ENCODE results near the gene GATC.

The GATC gene

GRCh38 chr12:120421701-120422100, 24.5 kb upstream of the GATC start:
- Histone ChIP-seq H3K27ac (ENCODE audit: poor library complexity, severe bottlenecking) (no peak overlapping the region), H3K4me1 (ENCODE audit: insufficient read depth, poor library complexity, severe bottlenecking) (no peaks in the 10 kb centered on the region), H3K36me3 (ENCODE audit: low read depth) (no peaks in the 10 kb centered on the region), H3K27me3 (ENCODE audit: insufficient read depth, poor library complexity, severe bottlenecking) (no peaks in the 10 kb centered on the region), H3K9me3 (ENCODE audit: severe bottlenecking) (no peaks in the 10 kb centered on the region), H3K4me3 (ENCODE audit: severe bottlenecking) (no peak overlapping the region)
- ATAC-seq (ENCODE audit: low read depth): no peak
- no peak for TF ChIP-seq CTCF (IDR thresholded peaks at IDR 0.05; ENCODE audit: poor library complexity, severe bottlenecking)
- no peak for DNase-seq (ENCODE audit: low spot score)

DNA sequence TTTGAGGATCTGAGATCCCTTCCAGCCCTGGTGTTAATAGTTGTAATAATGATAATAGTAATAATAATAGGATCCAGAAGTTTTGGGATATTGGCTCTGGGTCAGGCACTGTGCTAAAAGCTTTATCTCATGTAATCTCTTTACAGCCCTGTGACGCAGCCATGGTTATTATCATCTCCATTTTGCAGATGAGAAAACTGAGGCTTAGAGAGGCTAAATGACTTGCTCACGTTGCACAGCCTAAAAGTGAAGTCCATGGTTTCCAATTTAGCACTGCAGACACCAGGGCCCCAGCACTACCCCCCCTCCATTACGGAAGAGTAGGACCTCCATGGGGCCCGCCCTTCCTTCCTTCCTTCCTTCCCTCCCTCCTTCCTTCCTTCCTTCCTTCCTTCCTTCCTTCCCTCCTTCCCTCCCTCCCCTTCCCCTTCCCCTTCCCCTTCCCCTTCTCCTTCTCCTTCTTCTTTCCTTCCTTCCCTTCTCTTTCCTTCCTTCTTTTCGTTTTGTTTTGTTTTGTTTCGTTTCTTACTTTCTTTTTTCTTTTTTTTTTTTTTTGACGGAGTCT, 23.3 kb upstream of the GATC start:
- no peak overlapping the region for H3K4me3 ChIP-seq (ENCODE audit: severe bottlenecking)
- no peaks in the 10 kb centered on the region for H3K4me1 ChIP-seq (ENCODE audit: insufficient read depth, poor library complexity, severe bottlenecking)
- no peak for TF ChIP-seq CTCF (IDR thresholded peaks at IDR 0.05; ENCODE audit: poor library complexity, severe bottlenecking)
- H3K27me3 ChIP-seq (ENCODE audit: insufficient read depth, poor library complexity, severe bottlenecking): no peaks in the 10 kb centered on the region
- no peak for ATAC-seq (ENCODE audit: low read depth)
- no peak for DNase-seq (ENCODE audit: low spot score)
- H3K36me3 ChIP-seq (ENCODE audit: low read depth): no peaks in the 10 kb centered on the region
- no peak overlapping the region for H3K27ac ChIP-seq (ENCODE audit: poor library complexity, severe bottlenecking)
- H3K9me3 ChIP-seq (ENCODE audit: severe bottlenecking): no peaks in the 10 kb centered on the region

DNA sequence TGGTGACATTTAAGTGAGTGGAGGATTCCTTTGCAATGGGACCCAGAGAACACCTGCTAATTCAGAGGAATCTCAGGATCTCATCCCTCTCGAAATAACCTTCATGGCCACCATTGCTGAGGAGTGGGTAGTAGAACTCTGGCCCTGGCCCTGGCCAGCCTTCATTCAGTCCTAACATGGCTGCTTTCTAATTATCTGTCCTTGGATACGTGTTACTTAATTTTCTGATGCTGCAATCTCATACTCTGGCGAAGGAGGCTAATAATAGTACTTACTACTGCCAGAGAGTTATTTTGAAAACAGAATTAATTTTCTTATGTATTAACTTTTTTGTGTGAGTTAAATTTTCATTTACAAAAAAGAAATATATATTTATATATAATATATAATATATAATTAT, 20.4 kb upstream of the GATC start:
- no peak for ATAC-seq (ENCODE audit: low read depth)
- no peak overlapping the region for H3K4me3 ChIP-seq (ENCODE audit: severe bottlenecking)
- H3K9me3 ChIP-seq (ENCODE audit: severe bottlenecking): no peaks in the 10 kb centered on the region
- no peaks in the 10 kb centered on the region for H3K36me3 ChIP-seq (ENCODE audit: low read depth)
- no peaks in the 10 kb centered on the region for H3K27me3 ChIP-seq (ENCODE audit: insufficient read depth, poor library complexity, severe bottlenecking)
- no peak for DNase-seq (ENCODE audit: low spot score)
- no peak overlapping the region for H3K27ac ChIP-seq (ENCODE audit: poor library complexity, severe bottlenecking)
- peaks cover under 1% of the 10 kb centered on the region for H3K4me1 ChIP-seq (ENCODE audit: insufficient read depth, poor library complexity, severe bottlenecking)
- no peak for TF ChIP-seq CTCF (IDR thresholded peaks at IDR 0.05; ENCODE audit: poor library complexity, severe bottlenecking)

DNA sequence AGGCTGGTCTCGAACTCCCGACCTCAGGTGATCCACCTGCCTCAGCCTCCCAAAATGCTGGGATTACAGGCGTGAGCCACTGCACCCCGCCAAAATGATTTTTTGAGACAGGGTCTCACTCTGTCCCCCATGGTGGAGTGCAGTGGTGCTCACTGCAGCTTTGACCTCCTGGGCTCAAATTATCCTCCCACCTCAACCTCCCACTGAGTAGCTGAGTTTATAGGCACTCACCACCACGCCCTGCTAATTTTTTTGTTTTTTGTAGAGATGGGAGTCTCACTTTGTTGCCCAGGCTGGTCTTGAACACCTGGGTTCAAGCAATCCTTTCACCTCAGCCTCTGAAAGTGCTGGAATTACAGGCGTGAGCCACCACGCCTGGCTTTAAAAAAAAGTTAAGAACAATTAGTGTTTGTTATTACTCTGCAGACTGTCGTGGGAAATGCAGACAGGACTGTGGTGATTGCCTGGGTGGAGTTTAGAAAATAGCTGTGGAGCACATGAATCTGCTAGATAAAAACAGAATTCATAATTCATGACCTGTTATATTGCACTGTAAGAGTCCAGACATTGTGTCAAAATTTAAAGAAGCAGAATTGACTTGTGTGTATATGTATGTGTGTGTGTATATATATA, 17.5 kb upstream of the GATC start:
- no peaks in the 10 kb centered on the region for H3K36me3 ChIP-seq (ENCODE audit: low read depth)
- no peak for TF ChIP-seq CTCF (IDR thresholded peaks at IDR 0.05; ENCODE audit: poor library complexity, severe bottlenecking)
- no peak for DNase-seq (ENCODE audit: low spot score)
- H3K4me3 ChIP-seq (ENCODE audit: severe bottlenecking): no peak overlapping the region
- H3K9me3 ChIP-seq (ENCODE audit: severe bottlenecking): no peaks in the 10 kb centered on the region
- no peak for ATAC-seq (ENCODE audit: low read depth)
- no peak overlapping the region for H3K27ac ChIP-seq (ENCODE audit: poor library complexity, severe bottlenecking)
- no peaks in the 10 kb centered on the region for H3K27me3 ChIP-seq (ENCODE audit: insufficient read depth, poor library complexity, severe bottlenecking)
- H3K4me1 ChIP-seq (ENCODE audit: insufficient read depth, poor library complexity, severe bottlenecking): peaks cover 3% of the 10 kb centered on the region

GRCh38 chr12:120429368-120429767, 16.9 kb upstream of the GATC start:
- no peaks in the 10 kb centered on the region for H3K27me3 ChIP-seq (ENCODE audit: insufficient read depth, poor library complexity, severe bottlenecking)
- H3K36me3 ChIP-seq (ENCODE audit: low read depth): no peaks in the 10 kb centered on the region
- H3K4me3 ChIP-seq (ENCODE audit: severe bottlenecking): no peak overlapping the region
- TF ChIP-seq CTCF (IDR thresholded peaks at IDR 0.05; ENCODE audit: poor library complexity, severe bottlenecking): no peak
- peaks cover 3% of the 10 kb centered on the region for H3K4me1 ChIP-seq (ENCODE audit: insufficient read depth, poor library complexity, severe bottlenecking)
- DNase-seq (ENCODE audit: low spot score) (no peak), ATAC-seq (ENCODE audit: low read depth) (no peak)
- H3K27ac ChIP-seq (ENCODE audit: poor library complexity, severe bottlenecking): no peak overlapping the region
- no peaks in the 10 kb centered on the region for H3K9me3 ChIP-seq (ENCODE audit: severe bottlenecking)
